Fibroblast of lung (primary cell): ENCODE results near the gene PACRG.

ENCODE experiments used
- EZH2 ChIP-seq: IDR thresholded peaks from 2 replicates; pipeline ENCODE4 v1.5.1; 2012; ENCODE audit warnings: low read length, control low read depth, mild to moderate bottlenecking; ENCODE audit errors: missing control alignments
- TF ChIP-seq, protein P1 (sequence below), 2 donors: IDR thresholded peaks in 1 of 2; conservative IDR thresholded peaks in 1 of 2; 1 replicate in 1 of 2; 2 replicates in 1 of 2; pipeline ENCODE4 v1.5.1; 2011 to 2012; ENCODE audit warnings: low read length in 2 of 2, control low read depth in 1 of 2, inconsistent platforms in 1 of 2, low read depth in 1 of 2, mild to moderate bottlenecking in 1 of 2

- TF ChIP-seq, protein P1, sequence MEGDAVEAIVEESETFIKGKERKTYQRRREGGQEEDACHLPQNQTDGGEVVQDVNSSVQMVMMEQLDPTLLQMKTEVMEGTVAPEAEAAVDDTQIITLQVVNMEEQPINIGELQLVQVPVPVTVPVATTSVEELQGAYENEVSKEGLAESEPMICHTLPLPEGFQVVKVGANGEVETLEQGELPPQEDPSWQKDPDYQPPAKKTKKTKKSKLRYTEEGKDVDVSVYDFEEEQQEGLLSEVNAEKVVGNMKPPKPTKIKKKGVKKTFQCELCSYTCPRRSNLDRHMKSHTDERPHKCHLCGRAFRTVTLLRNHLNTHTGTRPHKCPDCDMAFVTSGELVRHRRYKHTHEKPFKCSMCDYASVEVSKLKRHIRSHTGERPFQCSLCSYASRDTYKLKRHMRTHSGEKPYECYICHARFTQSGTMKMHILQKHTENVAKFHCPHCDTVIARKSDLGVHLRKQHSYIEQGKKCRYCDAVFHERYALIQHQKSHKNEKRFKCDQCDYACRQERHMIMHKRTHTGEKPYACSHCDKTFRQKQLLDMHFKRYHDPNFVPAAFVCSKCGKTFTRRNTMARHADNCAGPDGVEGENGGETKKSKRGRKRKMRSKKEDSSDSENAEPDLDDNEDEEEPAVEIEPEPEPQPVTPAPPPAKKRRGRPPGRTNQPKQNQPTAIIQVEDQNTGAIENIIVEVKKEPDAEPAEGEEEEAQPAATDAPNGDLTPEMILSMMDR (conservative IDR thresholded peaks at IDR 0.05 in 1 of 2, IDR thresholded peaks at IDR 0.05 in 1 of 2; ENCODE audit: low read depth in 1 of 2, low read length in 2 of 2), result no peak
- no peak for TF ChIP-seq EZH2
Observed at GRCh38 chr6:162942866-162943265, 215.1 kb downstream of the PACRG start.
